Tibial artery (tissue), 4 donors: Measurements from ENCODE around the gene NBEA.

Source experiments
- DNase-seq, 2 donors: peaks; one replicate each; pipeline ENCODE4 v3.0.0-alpha.2; 2019
- H3K27ac ChIP-seq, 2 donors: fragments of 200-600 bp; sonication (generic) in 1 of 2; 1 replicate in 1 of 2; 2 replicates in 1 of 2; pipeline ENCODE4 v1.5.1; 2018 to 2019; ENCODE audit warnings: mild to moderate bottlenecking in 1 of 2
- H3K27me3 ChIP-seq, 2 donors: fragments of 200-600 bp; sonication (generic) in 1 of 2; one replicate each; pipeline versions ENCODE4 v1.5.1 to v1.6.0; 2016 to 2019
- H3K36me3 ChIP-seq, 3 donors: fragments of 200-600 bp; sonication (generic) in 2 of 3; one replicate each; pipeline ENCODE4 v1.5.1; 2016 to 2019; ENCODE audit warnings: mild to moderate bottlenecking in 2 of 3
- H3K4me1 ChIP-seq, 4 donors: fragments of 200-600 bp; sonication (generic) in 2 of 4; 1 replicate in 3 of 4; 2 replicates in 1 of 4; pipeline ENCODE4 v1.5.1; 2016 to 2019
- H3K4me3 ChIP-seq, 2 donors: fragments of 200-600 bp; sonication (generic) in 1 of 2; 1 replicate in 1 of 2; 2 replicates in 1 of 2; pipeline ENCODE4 v1.5.1; 2018 to 2019; ENCODE audit warnings: mild to moderate bottlenecking in 2 of 2
- H3K9me3 ChIP-seq, 3 donors: fragments of 200-600 bp; sonication (generic) in 1 of 3; one replicate each; pipeline ENCODE4 v1.5.1; 2016 to 2019
- intact Hi-C: fragments of 100-400 bp; cut with DNase I; formaldehyde crosslinking; loops from one replicate; pipeline ENCODE4 v1.15.0; 2023; ENCODE audit warnings: low total_unique reads
- TF ChIP-seq, protein P1 (sequence below), 2 experiments: fragments of 200-600 bp in 1 of 2; fragments of 450-650 bp in 1 of 2; IDR thresholded peaks; one replicate each; pipeline ENCODE4 v1.5.1; 2017 to 2019; ENCODE audit warnings: antibody characterized with exemption in 2 of 2, mild to moderate bottlenecking in 1 of 2, moderate library complexity in 1 of 2

Gene NBEA

DNA sequence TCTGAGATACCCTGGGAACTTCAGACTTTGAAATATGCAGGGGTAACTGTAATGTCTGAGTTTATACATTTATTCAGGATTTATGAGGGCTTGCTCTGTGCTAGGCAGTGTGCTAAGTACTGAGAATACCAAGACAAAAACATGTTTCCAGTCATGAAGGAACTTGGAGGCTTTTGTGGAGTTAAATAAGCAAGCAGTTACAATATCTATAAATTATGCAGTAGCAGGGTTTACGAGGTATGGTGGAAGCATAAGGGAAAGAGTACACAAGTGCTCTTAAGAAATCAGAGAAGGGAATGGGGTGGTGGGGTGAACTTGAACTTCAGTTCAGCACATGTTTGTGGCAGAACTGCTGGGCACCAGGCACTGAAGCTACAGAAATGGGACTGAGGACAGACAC is 506.4 kb downstream of the NBEA start:
- no peaks in the 10 kb centered on the region for H3K27me3 ChIP-seq
- H3K27ac ChIP-seq = no peak overlapping the region
- H3K36me3 ChIP-seq = no peaks in the 10 kb centered on the region
- H3K9me3 ChIP-seq = no peaks in the 10 kb centered on the region
- no peak overlapping the region for H3K4me3 ChIP-seq
- TF ChIP-seq, protein P1, sequence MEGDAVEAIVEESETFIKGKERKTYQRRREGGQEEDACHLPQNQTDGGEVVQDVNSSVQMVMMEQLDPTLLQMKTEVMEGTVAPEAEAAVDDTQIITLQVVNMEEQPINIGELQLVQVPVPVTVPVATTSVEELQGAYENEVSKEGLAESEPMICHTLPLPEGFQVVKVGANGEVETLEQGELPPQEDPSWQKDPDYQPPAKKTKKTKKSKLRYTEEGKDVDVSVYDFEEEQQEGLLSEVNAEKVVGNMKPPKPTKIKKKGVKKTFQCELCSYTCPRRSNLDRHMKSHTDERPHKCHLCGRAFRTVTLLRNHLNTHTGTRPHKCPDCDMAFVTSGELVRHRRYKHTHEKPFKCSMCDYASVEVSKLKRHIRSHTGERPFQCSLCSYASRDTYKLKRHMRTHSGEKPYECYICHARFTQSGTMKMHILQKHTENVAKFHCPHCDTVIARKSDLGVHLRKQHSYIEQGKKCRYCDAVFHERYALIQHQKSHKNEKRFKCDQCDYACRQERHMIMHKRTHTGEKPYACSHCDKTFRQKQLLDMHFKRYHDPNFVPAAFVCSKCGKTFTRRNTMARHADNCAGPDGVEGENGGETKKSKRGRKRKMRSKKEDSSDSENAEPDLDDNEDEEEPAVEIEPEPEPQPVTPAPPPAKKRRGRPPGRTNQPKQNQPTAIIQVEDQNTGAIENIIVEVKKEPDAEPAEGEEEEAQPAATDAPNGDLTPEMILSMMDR (IDR thresholded peaks at IDR 0.05) = no peak
- no peaks in the 10 kb centered on the region for H3K4me1 ChIP-seq
- no peak for DNase-seq
- intact Hi-C loops = no loop called here

DNA sequence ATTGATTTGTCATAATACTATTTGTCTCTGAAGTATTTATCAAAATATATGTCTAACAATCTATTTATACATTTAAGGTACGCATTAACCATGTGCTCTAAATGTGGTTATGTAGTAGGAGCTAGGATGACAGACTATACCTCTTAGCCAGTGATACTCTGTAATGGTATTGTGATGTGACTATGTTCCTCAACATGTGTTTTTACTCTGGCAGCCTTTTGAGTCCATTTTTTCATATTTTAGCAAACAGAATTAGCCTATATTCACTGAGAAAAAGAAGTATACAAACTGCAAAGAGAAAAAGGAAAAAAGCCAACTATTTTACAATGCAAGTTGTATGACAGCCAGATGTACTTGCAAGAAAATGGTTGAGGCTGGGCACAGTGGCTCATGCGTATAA is 507.8 kb downstream of the NBEA start:
- intact Hi-C loops = no loop called here
- Histone ChIP-seq H3K4me3 (no peak overlapping the region), H3K9me3 (no peaks in the 10 kb centered on the region), H3K27me3 (no peaks in the 10 kb centered on the region), H3K27ac (no peak overlapping the region), H3K4me1 (no peaks in the 10 kb centered on the region), H3K36me3 (no peaks in the 10 kb centered on the region)
- TF ChIP-seq, protein P1 (IDR thresholded peaks at IDR 0.05) = no peak
- DNase-seq = no peak

DNA sequence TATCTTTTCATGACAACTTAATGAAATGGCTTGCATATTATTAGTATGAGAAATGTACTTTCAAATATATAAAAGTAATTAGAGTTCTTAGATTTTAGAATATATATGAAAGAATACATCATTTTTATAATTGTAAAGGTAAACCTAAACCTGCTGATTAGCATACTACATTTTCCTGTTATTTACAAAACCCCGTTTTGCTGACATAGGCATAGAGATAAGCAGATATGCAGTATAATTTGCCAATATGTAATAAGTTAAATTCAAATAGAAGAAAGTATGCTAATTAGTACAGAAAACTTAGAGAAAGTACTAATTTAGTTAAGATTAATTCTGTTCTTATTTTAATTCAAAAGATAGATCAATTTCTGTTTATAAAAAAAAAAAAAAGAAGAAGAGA is 513.0 kb downstream of the NBEA start:
- Histone ChIP-seq H3K4me3 (no peak overlapping the region), H3K36me3 (no peaks in the 10 kb centered on the region), H3K9me3 (no peaks in the 10 kb centered on the region), H3K27ac (no peak overlapping the region), H3K4me1 (no peaks in the 10 kb centered on the region), H3K27me3 (no peaks in the 10 kb centered on the region)
- intact Hi-C loops = no loop called here
- TF ChIP-seq, protein P1 (IDR thresholded peaks at IDR 0.05) = no peak
- DNase-seq = no peak

GRCh38 chr13:35457258-35457657 is 515.2 kb downstream of the NBEA start:
- Histone ChIP-seq H3K27me3 (no peaks in the 10 kb centered on the region), H3K4me1 (no peaks in the 10 kb centered on the region), H3K36me3 (no peaks in the 10 kb centered on the region), H3K9me3 (no peaks in the 10 kb centered on the region), H3K4me3 (no peak overlapping the region), H3K27ac (no peak overlapping the region)
- intact Hi-C loops = no loop called here
- DNase-seq = no peak
- TF ChIP-seq, protein P1 (IDR thresholded peaks at IDR 0.05) = no peak

GRCh38 chr13:35460061-35460460 is 518.0 kb downstream of the NBEA start:
- H3K4me3 ChIP-seq = no peak overlapping the region
- intact Hi-C loops = no loop called here
- H3K27me3 ChIP-seq = no peaks in the 10 kb centered on the region
- no peak for DNase-seq
- no peaks in the 10 kb centered on the region for H3K36me3 ChIP-seq
- H3K4me1 ChIP-seq = no peaks in the 10 kb centered on the region
- H3K27ac ChIP-seq = no peak overlapping the region
- TF ChIP-seq, protein P1 (IDR thresholded peaks at IDR 0.05) = no peak
- no peaks in the 10 kb centered on the region for H3K9me3 ChIP-seq

DNA sequence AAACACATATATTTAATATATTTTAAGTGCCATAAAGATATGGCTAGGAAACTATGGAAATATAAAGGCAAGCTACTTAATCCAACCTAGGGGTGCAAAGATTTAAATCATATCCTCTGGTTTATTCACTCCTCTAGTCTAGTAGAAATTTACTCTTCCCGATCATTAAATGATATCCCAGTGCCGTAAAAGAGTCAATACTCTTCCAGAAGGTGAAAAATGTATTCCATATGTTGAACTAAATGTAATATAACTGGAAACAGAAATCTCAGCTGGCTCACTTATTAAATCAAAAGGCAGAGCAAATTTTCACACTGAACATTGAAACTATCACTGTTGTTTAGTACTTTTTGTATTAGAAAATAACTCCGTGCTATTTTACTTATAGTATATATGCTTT is 523.3 kb downstream of the NBEA start:
- intact Hi-C loops = no loop called here
- H3K27ac ChIP-seq = no peak overlapping the region
- no peak for DNase-seq
- no peaks in the 10 kb centered on the region for H3K36me3 ChIP-seq
- H3K4me3 ChIP-seq = no peak overlapping the region
- no peaks in the 10 kb centered on the region for H3K27me3 ChIP-seq
- TF ChIP-seq, protein P1 (IDR thresholded peaks at IDR 0.05) = no peak
- peaks cover 0 to 3% (median under 1%) of the 10 kb centered on the region in 4 donors for H3K4me1 ChIP-seq
- no peaks in the 10 kb centered on the region for H3K9me3 ChIP-seq
